Testis (tissue), 2 donors: ENCODE data around the gene PTPRN2.

ENCODE experiments used
- CTCF ChIP-seq, 3 experiments: fragments of 450-650 bp in 2 of 3; fragments of 200-600 bp in 1 of 3; sonication (generic) in 1 of 3; IDR thresholded peaks; one replicate each; pipeline ENCODE4 v1.5.1; 2016 to 2019; ENCODE audit warnings: antibody characterized with exemption in 3 of 3, mild to moderate bottlenecking in 2 of 3, moderate library complexity in 1 of 3
- POLR2A ChIP-seq: fragments of 450-650 bp; IDR thresholded peaks from one replicate; pipeline ENCODE4 v1.6.1; 2017; ENCODE audit warnings: antibody characterized with exemption, mild to moderate bottlenecking, moderate library complexity

DNA sequence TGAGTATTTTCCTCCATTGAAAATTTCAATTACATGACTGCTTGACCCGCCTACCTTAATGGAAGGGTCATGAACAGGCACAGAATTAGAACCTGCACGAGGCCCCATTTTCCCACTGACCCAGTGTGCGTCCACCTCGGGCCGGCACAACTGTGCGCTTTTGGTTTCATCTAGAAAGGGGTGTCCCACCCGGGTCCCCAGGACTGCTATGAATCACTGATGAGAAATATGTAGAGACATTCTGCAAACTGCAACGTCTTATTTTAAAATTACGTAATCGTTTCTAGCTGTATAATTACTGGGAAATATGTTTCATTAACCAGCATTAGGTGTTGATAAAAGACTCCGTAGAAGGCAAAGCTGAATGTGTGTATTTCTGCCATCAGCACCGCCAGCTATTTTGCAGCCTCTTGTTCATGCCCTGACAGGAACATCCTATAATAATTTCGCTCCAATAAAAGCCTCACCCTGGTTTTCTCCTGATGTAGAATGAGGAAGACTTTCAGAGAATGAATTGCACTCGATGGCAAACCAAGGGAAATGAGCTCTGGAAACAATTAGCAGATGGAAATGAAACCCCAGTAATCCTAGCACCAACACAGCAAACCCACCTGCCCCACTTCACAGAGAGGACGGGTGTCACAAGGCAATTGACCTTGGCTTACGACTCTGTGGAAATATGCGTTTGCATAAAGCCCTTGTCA, 688.7 kb downstream of the PTPRN2 start:
- TF ChIP-seq CTCF (IDR thresholded peaks at IDR 0.05) = no peak
- no peak for TF ChIP-seq POLR2A
